Measurements from ENCODE around the gene LARGE2. TPM values are rescaled to one million over a fixed set of nuclear protein-coding genes. Genes with fewer than 3 reads are reported as not detected.

LARGE2 gene
- total RNA-seq, 6 experiments from 2014 or later, result 0.43 to 3.5 (median 2.4) TPM

- TF ChIP-seq POLR2A (IDR thresholded peaks at IDR 0.05), result no peak
- no peak for TF ChIP-seq CTCF (IDR thresholded peaks at IDR 0.05)
- H3K27me3 ChIP-seq, result no peaks in the 10 kb centered on the region
- no peak overlapping the region for H3K27ac ChIP-seq
- DNase-seq (no peak), ATAC-seq (peak in 1 of 4 donors; percentile 1)
- H3K4me3 ChIP-seq, result no peak overlapping the region
- intact Hi-C loops (cut with DNase I), result no loop called here
- no peaks in the 10 kb centered on the region for H3K4me1 ChIP-seq
- no peaks in the 10 kb centered on the region for H3K9me3 ChIP-seq
- H3K36me3 ChIP-seq, result peaks cover 0 to 22% (median 7%) of the 10 kb centered on the region in 4 donors
- 50% methylated on average over 4 of the region's 19 CpGs for WGBS (ENCODE audit: insufficient coverage, low coverage, low lambda C conversion rate, missing lambda C conversion rate)
Observed at GRCh38 chr11:45906096-45906682, 16.3 kb upstream of the LARGE2 start.

DNA sequence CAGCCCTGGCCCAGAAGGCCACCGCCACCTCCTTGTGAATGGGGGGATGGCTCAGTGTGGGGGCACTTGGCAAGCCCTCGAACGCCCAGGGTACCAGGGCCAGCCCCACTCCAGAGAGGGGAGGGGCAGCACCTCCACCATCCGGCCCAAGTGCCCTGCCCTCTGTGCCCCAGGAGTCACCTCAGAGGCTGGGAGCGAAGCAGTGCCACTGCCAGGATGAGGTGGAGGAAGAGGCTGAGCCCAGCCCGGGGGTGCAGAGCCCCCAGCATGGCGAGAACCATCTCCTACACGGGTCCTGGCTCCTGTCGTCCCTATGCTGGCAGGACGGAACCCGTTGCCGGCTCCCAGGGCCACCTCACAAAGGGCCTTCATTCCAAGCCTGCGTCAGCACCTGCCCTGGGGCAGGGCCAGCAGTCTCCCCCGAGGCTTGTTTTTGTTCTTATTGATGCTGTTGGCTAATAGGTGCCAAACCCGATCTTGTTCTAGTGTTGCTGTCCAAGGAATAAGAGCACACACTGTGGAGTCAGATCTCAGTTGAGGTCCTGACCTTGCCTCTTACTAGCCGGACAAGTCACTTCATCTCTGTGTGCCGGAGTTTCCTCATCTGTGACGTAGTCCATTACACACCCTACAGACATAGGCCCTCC lies 15.4 kb upstream of the LARGE2 start, which contains the start of gene FREY1:
Gene FREY1, minus strand, starts transcription at position 307 of the 647 bp plus-strand sequence. Its CDS starts 26 bp downstream, at position 281.
- peaks cover 0 to 31% (median 11%) of the 10 kb centered on the region in 4 donors for H3K36me3 ChIP-seq
- peaks cover 0 to 4% (median 2%) of the 10 kb centered on the region in 4 donors for H3K4me1 ChIP-seq
- intact Hi-C loops (cut with DNase I), result no loop called here
- no peaks in the 10 kb centered on the region for H3K27me3 ChIP-seq
- DNase-seq, result no peak
- H3K4me3 ChIP-seq, result no peak within 1 kb of the TSS
- ATAC-seq, result peak; percentile 10 to 24 (median 16)
- H3K27ac ChIP-seq, result no peak within 1 kb of the TSS
- WGBS (ENCODE audit: insufficient coverage, low coverage, low lambda C conversion rate, missing lambda C conversion rate), result 39% methylated on average over 3 of the region's 18 CpGs
- H3K9me3 ChIP-seq, result no peaks in the 10 kb centered on the region
- no peak for TF ChIP-seq CTCF (IDR thresholded peaks at IDR 0.05)
- no peak for TF ChIP-seq POLR2A (IDR thresholded peaks at IDR 0.05)

GRCh38 chr11:45907911-45908370 lies 14.5 kb upstream of the LARGE2 start:
- H3K4me3 ChIP-seq, result no peak overlapping the region
- no CpG with 5 or more reads among the region's 8 CpGs for WGBS (ENCODE audit: insufficient coverage, low coverage, low lambda C conversion rate, missing lambda C conversion rate)
- H3K27ac ChIP-seq, result no peak overlapping the region
- H3K9me3 ChIP-seq, result no peaks in the 10 kb centered on the region
- no peaks in the 10 kb centered on the region for H3K27me3 ChIP-seq
- intact Hi-C loops (cut with DNase I), result no loop called here
- H3K4me1 ChIP-seq, result peaks cover 0 to 12% (median 6%) of the 10 kb centered on the region in 4 donors
- H3K36me3 ChIP-seq, result peaks cover 0 to 31% (median 11%) of the 10 kb centered on the region in 4 donors
- ATAC-seq (peak in 1 of 4 donors; percentile 5), DNase-seq (no peak)
- TF ChIP-seq POLR2A (IDR thresholded peaks at IDR 0.05) (no peak), CTCF (IDR thresholded peaks at IDR 0.05) (no peak)

- WGBS (ENCODE audit: insufficient coverage, low coverage, low lambda C conversion rate, missing lambda C conversion rate), result no CpG with 5 or more reads among the region's 32 CpGs
- no peak overlapping the region for H3K27ac ChIP-seq
- no peak for DNase-seq
- intact Hi-C loops (cut with DNase I), result no loop called here
- H3K4me3 ChIP-seq, result no peak overlapping the region
- TF ChIP-seq POLR2A (IDR thresholded peaks at IDR 0.05), result no peak
- H3K4me1 ChIP-seq, result peaks cover 0 to 29% (median 13%) of the 10 kb centered on the region in 4 donors
- no peaks in the 10 kb centered on the region for H3K27me3 ChIP-seq
- no peak for ATAC-seq
- H3K36me3 ChIP-seq, result peaks cover 0 to 49% (median 13%) of the 10 kb centered on the region in 4 donors
- no peaks in the 10 kb centered on the region for H3K9me3 ChIP-seq
Observed at GRCh38 chr11:45909594-45910475, 12.6 kb upstream of the LARGE2 start.

All from right lobe of liver (tissue), 6 donors.